ENCODE measurements around the gene MCFD2.

DNA sequence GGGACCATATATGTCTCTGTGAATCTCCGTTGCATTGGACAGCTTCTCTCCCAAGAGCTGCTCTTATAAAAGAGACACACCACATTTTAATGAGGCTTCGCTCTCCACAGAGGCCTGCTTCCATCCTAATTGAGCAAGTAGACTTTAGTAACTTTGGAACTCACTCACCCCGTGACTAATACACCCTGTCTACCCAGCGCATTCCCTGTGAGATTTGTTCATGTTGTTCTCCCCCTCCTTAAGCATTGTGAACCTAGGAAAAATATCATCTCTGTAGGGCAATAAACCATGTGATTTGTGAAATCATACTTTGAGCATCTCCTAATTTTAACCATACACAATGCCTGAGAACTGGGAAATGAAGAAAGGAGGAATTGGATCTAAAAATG lies 56.9 kb downstream of the MCFD2 start:
- TF ChIP-seq, protein P1, sequence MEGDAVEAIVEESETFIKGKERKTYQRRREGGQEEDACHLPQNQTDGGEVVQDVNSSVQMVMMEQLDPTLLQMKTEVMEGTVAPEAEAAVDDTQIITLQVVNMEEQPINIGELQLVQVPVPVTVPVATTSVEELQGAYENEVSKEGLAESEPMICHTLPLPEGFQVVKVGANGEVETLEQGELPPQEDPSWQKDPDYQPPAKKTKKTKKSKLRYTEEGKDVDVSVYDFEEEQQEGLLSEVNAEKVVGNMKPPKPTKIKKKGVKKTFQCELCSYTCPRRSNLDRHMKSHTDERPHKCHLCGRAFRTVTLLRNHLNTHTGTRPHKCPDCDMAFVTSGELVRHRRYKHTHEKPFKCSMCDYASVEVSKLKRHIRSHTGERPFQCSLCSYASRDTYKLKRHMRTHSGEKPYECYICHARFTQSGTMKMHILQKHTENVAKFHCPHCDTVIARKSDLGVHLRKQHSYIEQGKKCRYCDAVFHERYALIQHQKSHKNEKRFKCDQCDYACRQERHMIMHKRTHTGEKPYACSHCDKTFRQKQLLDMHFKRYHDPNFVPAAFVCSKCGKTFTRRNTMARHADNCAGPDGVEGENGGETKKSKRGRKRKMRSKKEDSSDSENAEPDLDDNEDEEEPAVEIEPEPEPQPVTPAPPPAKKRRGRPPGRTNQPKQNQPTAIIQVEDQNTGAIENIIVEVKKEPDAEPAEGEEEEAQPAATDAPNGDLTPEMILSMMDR (IDR thresholded peaks at IDR 0.05): no peak
- no peak for TF ChIP-seq POLR2A (IDR thresholded peaks at IDR 0.05)

Data from body of pancreas (tissue), 4 donors.